CD14-positive monocyte (primary cell): ENCODE results near the gene MICALL1. TPM values are rescaled to one million over a fixed set of nuclear protein-coding genes. Genes with fewer than 3 reads are reported as not detected.

ENCODE experiments used
- DNase-seq, 3 donors: peaks; one replicate each; pipeline ENCODE4 v3.0.0-alpha.2; 2011 to 2022
- H2AFZ ChIP-seq: 2 replicates; pipeline ENCODE4 v1.6.0; 2012; ENCODE audit warnings: mild to moderate bottlenecking, low read depth, low read length, inconsistent platforms; ENCODE audit not compliant: insufficient read depth, poor library complexity, severe bottlenecking
- H3K27ac ChIP-seq, 2 donors: 1 replicate in 1 of 2; 2 replicates in 1 of 2; pipeline ENCODE4 v1.5.1; 2012 to 2013; ENCODE audit warnings: low read length in 2 of 2, control low read depth in 1 of 2, inconsistent platforms in 1 of 2, low read depth in 1 of 2, mild to moderate bottlenecking in 1 of 2
- H3K27me3 ChIP-seq, 2 donors: one replicate each; pipeline versions ENCODE4 v1.6.0 to v1.6.1; 2011 to 2013; ENCODE audit warnings: low read length in 2 of 2; ENCODE audit not compliant: control insufficient read depth in 2 of 2, insufficient read depth in 2 of 2
- H3K36me3 ChIP-seq, 2 donors: replicated peaks in 1 of 2; 1 replicate in 1 of 2; 2 replicates in 1 of 2; pipeline versions ENCODE4 v1.5.1 to v1.6.1; 2012 to 2013; ENCODE audit warnings: low read length in 2 of 2, control low read depth in 1 of 2, inconsistent platforms in 1 of 2, mild to moderate bottlenecking in 1 of 2; ENCODE audit not compliant: insufficient read depth in 2 of 2, control insufficient read depth in 1 of 2
- H3K4me1 ChIP-seq, 2 donors: 1 replicate in 1 of 2; 2 replicates in 1 of 2; pipeline versions ENCODE4 v1.5.1 to v1.6.1; 2012 to 2013; ENCODE audit warnings: low read length in 2 of 2, control low read depth in 1 of 2, inconsistent platforms in 1 of 2, mild to moderate bottlenecking in 1 of 2, moderate library complexity in 1 of 2; ENCODE audit not compliant: insufficient read depth in 2 of 2, control insufficient read depth in 1 of 2
- H3K4me2 ChIP-seq: replicated peaks from 2 replicates; pipeline ENCODE3; 2012; ENCODE audit warnings: low read length, moderate library complexity, mild to moderate bottlenecking; ENCODE audit not compliant: poor library complexity, severe bottlenecking; ENCODE audit errors: extremely low read depth
- H3K4me3 ChIP-seq, 3 experiments: fragments of 200-600 bp in 1 of 3; sonication (generic) in 1 of 3; replicated peaks in 1 of 3; 1 replicate in 2 of 3; 2 replicates in 1 of 3; pipeline ENCODE4 v1.5.1; 2011 to 2013; ENCODE audit warnings: low read length in 3 of 3, mild to moderate bottlenecking in 3 of 3, control low read depth in 2 of 3, low read depth in 2 of 3, inconsistent platforms in 1 of 3, moderate library complexity in 1 of 3
- H3K79me2 ChIP-seq: 2 replicates; pipeline ENCODE4 v1.6.0; 2012; ENCODE audit warnings: mild to moderate bottlenecking, control low read depth, inconsistent platforms, low read length, moderate library complexity; ENCODE audit not compliant: insufficient read depth
- H3K9ac ChIP-seq: 2 replicates; pipeline ENCODE4 v1.6.0; 2017; ENCODE audit warnings: low read length, mild to moderate bottlenecking; ENCODE audit not compliant: insufficient read depth, poor library complexity, severe bottlenecking
- H3K9me3 ChIP-seq, 2 donors: replicated peaks in 1 of 2; 1 replicate in 1 of 2; 2 replicates in 1 of 2; pipeline versions ENCODE4 v1.5.1 to v1.6.1; 2012 to 2013; ENCODE audit warnings: low read length in 2 of 2, control low read depth in 1 of 2; ENCODE audit not compliant: control insufficient read depth in 1 of 2, insufficient read depth in 1 of 2
- H4K20me1 ChIP-seq: 2 replicates; pipeline ENCODE4 v1.6.0; 2012; ENCODE audit warnings: mild to moderate bottlenecking, low read length, control low read depth, moderate library complexity; ENCODE audit not compliant: insufficient read depth
- H3K27ac Mint-ChIP-seq, 7 donors: one replicate each; pipeline ENCODE4 v1.8.0; 2020; ENCODE audit warnings: mild to moderate bottlenecking in 7 of 7, mixed read lengths in 7 of 7, moderate library complexity in 6 of 7, inconsistent platforms in 2 of 7
- H3K27me3 Mint-ChIP-seq, 3 donors: one replicate each; pipeline ENCODE4 v1.8.0; 2021 to 2022; ENCODE audit warnings: low read depth in 3 of 3, mild to moderate bottlenecking in 3 of 3, mixed read lengths in 3 of 3, moderate library complexity in 3 of 3, inconsistent platforms in 1 of 3
- H3K36me3 Mint-ChIP-seq, 2 donors: one replicate each; pipeline ENCODE4 v1.8.0; 2020; ENCODE audit warnings: mixed read lengths in 2 of 2, inconsistent platforms in 1 of 2, mild to moderate bottlenecking in 1 of 2
- H3K4me1 Mint-ChIP-seq: one replicate; pipeline ENCODE4 v1.8.0; 2020; ENCODE audit warnings: mild to moderate bottlenecking, mixed read lengths
- H3K4me3 Mint-ChIP-seq, 2 donors: one replicate each; pipeline ENCODE4 v1.8.0; 2020; ENCODE audit warnings: mild to moderate bottlenecking in 2 of 2, mixed read lengths in 2 of 2, moderate library complexity in 1 of 2
- H3K9me3 Mint-ChIP-seq, 7 donors: one replicate each; pipeline ENCODE4 v1.8.0; 2020 to 2022; ENCODE audit warnings: mixed read lengths in 7 of 7, mild to moderate bottlenecking in 6 of 7, moderate library complexity in 6 of 7, inconsistent platforms in 2 of 7
- WGBS: methylation state at CpG from one replicate; pipeline ENCODE4 v1.1.5; 2013; ENCODE audit warnings: missing lambda C conversion rate; ENCODE audit not compliant: insufficient coverage; 5-methylcytosine and 5-hydroxymethylcytosine counted together
- intact Hi-C, 2 donors: fragments of 100-400 bp; cut with micrococcal nuclease; formaldehyde crosslinking; loops; one replicate each; pipeline versions ENCODE4 v1.15.0 to v1.15.1; 2023
- polyA plus RNA-seq, 3 donors: library from polyadenylated mRNA; depleted of rRNA in 1 of 3; unstranded in 2 of 3; stranded (reverse) in 1 of 3; fragments of 300-500 nt in 2 of 3; fragments of >200 nt in 1 of 3; fragmentation: Illumina TruSeq in 2 of 3; gene quantifications; 1 replicate in 2 of 3; 2 replicates in 1 of 3; pipeline ENCODE4 v1.2.3, GENCODE V29; 2012 to 2021
- TF ChIP-seq, protein P1 (sequence below): fragments of 200-600 bp; IDR thresholded peaks from one replicate; pipeline ENCODE4 v1.8.0; 2022; ENCODE audit warnings: antibody characterized with exemption, mild to moderate bottlenecking

MICALL1 gene
- polyA plus RNA-seq, 3 donors = 0.51 to 7.0 (median 1.3) TPM

DNA sequence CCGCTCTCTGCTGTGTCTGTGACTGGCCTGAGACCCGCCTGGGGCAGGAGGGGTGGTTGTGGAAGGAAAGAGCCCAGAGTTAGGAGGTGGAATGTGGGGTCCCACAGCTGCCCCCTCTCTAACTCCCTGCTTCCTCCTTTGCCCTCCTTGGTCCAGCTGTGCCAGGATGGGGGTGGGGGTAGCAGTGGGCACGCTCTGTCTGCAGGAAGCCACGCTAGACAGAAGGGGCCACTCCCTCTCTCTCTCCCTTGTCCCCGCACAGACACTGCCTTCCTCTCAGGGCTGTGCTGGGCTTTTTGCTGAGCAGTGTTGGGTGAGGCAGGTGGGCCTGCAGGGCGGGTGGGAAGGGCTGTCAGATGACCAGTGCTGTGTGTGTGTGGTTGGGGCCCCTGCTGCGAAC, 80.3 kb downstream of the MICALL1 start:
- Mint-ChIP-seq H3K27me3 (peaks cover 0 to 2% (median 0%) of the 10 kb centered on the region in 3 donors), H3K27ac (no peak overlapping the region), H3K4me1 (peaks cover 9% of the 10 kb centered on the region), H3K36me3 (no peaks in the 10 kb centered on the region), H3K9me3 (peaks cover 0 to 1% (median 0%) of the 10 kb centered on the region in 7 donors), H3K4me3 (no peak overlapping the region)
- H3K27me3 ChIP-seq = no peaks in the 10 kb centered on the region
- TF ChIP-seq, protein P1, sequence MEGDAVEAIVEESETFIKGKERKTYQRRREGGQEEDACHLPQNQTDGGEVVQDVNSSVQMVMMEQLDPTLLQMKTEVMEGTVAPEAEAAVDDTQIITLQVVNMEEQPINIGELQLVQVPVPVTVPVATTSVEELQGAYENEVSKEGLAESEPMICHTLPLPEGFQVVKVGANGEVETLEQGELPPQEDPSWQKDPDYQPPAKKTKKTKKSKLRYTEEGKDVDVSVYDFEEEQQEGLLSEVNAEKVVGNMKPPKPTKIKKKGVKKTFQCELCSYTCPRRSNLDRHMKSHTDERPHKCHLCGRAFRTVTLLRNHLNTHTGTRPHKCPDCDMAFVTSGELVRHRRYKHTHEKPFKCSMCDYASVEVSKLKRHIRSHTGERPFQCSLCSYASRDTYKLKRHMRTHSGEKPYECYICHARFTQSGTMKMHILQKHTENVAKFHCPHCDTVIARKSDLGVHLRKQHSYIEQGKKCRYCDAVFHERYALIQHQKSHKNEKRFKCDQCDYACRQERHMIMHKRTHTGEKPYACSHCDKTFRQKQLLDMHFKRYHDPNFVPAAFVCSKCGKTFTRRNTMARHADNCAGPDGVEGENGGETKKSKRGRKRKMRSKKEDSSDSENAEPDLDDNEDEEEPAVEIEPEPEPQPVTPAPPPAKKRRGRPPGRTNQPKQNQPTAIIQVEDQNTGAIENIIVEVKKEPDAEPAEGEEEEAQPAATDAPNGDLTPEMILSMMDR = no peak
- H3K9ac ChIP-seq = no peak overlapping the region
- no peak overlapping the region for H3K4me3 ChIP-seq
- no peaks in the 10 kb centered on the region for H4K20me1 ChIP-seq
- H3K9me3 ChIP-seq = no peaks in the 10 kb centered on the region
- intact Hi-C loops = no loop called here
- no peak overlapping the region for H3K4me2 ChIP-seq
- H2AFZ ChIP-seq = no peak overlapping the region
- no peak for DNase-seq
- H3K4me1 ChIP-seq = no peaks in the 10 kb centered on the region
- H3K27ac ChIP-seq = no peak overlapping the region
- H3K36me3 ChIP-seq = no peaks in the 10 kb centered on the region
- no peaks in the 10 kb centered on the region for H3K79me2 ChIP-seq
- WGBS = no CpG with 5 or more reads among the region's 7 CpGs

DNA sequence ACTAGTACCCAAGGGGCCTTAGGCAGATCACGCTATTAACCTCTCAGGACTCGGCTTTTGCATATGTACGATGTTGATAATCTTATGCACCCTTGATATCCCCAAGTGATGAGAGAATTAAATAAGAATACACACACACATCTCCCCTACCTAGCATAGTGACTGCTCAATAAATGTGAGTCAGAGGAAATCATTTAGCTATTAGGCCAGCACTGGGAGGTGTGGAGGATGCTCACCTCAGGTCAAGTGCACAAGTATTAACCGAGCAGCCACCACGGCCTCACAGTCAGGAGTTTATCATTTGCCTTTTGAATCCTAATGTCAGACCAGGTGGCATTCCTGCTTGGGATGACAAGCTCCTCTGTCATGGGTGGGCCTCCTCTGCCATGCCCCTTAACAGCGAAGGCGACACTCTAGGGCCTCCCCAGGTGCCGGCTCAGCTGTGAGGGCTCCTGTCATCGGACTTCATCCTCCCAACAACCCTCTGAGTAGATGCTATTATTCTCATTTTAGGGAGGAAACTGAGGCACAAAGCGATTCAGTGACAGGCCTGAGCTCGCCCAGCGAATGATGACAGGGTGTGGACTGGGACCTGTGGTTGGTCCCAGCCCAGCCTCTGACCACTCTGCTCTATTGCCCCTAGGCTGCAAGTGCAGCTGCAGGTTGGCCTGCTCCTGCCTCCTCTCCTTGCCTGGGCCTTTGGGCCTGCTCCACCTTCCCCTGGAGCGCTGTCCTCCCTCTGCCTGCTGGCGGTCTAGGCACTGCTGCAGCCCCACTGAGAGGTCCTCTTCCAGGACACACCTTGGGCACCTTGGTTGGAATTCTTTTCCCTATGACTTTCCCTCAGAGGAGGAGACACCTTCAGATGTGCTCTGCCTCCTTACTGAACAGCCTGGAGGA, 83.3 kb downstream of the MICALL1 start:
- Histone ChIP-seq H3K4me1 (no peaks in the 10 kb centered on the region), H3K27ac (no peak overlapping the region), H3K4me3 (no peak overlapping the region), H4K20me1 (no peaks in the 10 kb centered on the region), H3K9me3 (no peaks in the 10 kb centered on the region), H3K36me3 (no peaks in the 10 kb centered on the region), H3K4me2 (no peak overlapping the region), H3K9ac (no peak overlapping the region), H3K27me3 (no peaks in the 10 kb centered on the region), H2AFZ (no peak overlapping the region), H3K79me2 (no peaks in the 10 kb centered on the region)
- Mint-ChIP-seq H3K4me3 (no peak overlapping the region), H3K4me1 (peaks cover 3% of the 10 kb centered on the region), H3K27me3 (peaks cover 0 to 3% (median 2%) of the 10 kb centered on the region in 3 donors), H3K9me3 (no peaks in the 10 kb centered on the region), H3K36me3 (no peaks in the 10 kb centered on the region), H3K27ac (no peak overlapping the region)
- 95% methylated on average over 7 of the region's 14 CpGs for WGBS
- TF ChIP-seq, protein P1 = no peak
- intact Hi-C loops = no loop called here
- no peak for DNase-seq
